ENCODE results near the gene TSC22D1. TPM values are rescaled to one million over a fixed set of nuclear protein-coding genes. Genes with fewer than 3 reads are reported as not detected.

TSC22D1 gene
- total RNA-seq, 1 donor from 2014 or later = 97.7 TPM

DNA sequence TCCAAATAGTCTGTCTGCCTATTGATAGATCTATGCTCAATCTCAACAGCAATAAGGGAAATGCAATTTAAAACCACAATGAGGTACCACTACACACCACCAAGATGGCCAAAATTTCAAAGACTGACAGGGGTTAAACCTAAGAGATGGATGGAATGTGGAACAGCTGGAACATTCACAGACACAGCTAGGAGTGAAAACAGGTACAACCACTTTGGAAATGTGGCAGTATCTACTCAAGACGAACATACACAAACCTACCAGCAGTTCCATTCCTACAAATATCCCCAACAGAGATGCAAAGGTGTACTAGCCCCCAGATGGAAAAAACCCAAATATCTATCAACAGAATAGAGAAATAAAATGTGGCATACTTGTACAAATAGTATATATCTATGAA, 86.4 kb downstream of the TSC22D1 start:
- no peaks in the 10 kb centered on the region for H3K27me3 ChIP-seq
- intact Hi-C loops (cut with DNase I) = loop anchor here (10.0 kb wide), 1 partner anchor 265 kb away; no protein-coding TSS in a partner anchor
- H3K36me3 ChIP-seq = peaks cover 0 to 4% of the 10 kb centered on the region in 2 donors

DNA sequence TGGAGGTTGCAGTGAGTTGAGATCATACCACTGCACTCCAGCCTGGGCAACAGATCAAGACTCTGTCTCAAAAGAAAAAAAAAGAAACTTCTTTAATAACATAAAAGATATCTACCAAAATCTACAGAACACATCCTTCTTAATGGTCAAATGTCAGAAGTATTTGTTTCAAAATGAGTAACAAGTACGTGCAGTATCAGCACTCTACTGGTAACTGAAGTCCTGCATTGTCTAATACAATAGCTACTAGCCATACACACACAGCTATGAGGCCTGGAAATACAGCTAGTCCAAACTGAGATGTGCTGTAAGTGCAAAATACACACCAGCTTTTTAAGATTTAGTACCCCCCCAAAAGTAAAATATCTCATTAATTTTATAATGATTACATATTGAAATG, 88.1 kb downstream of the TSC22D1 start:
- Histone ChIP-seq H3K4me3 (no peak overlapping the region), H3K27ac (no peak overlapping the region), H3K9me3 (no peaks in the 10 kb centered on the region), H3K36me3 (peaks cover 0 to 4% of the 10 kb centered on the region in 2 donors), H3K4me1 (peaks cover 0 to 15% of the 10 kb centered on the region in 2 donors), H3K27me3 (no peaks in the 10 kb centered on the region)
- DNase-seq (ENCODE audit: low spot score in 2 of 2) = no peak
- TF ChIP-seq CTCF (IDR thresholded peaks at IDR 0.05) = no peak
- intact Hi-C loops (cut with DNase I) = loop anchor here (10.0 kb wide), 1 partner anchor 267 kb away; no protein-coding TSS in a partner anchor

More for the DNA sequence above, 86.4 kb downstream of the TSC22D1 start:
- DNase-seq (ENCODE audit: low spot score in 2 of 2) = no peak
- Histone ChIP-seq H3K4me1 (peaks cover 0 to 7% of the 10 kb centered on the region in 2 donors), H3K4me3 (no peak overlapping the region), H3K9me3 (no peaks in the 10 kb centered on the region), H3K27ac (no peak overlapping the region)
- TF ChIP-seq CTCF (IDR thresholded peaks at IDR 0.05) = no peak

GRCh38 chr13:44484562-44485138, 91.5 kb downstream of the TSC22D1 start:
- H3K27me3 ChIP-seq = no peaks in the 10 kb centered on the region
- H3K27ac ChIP-seq = no peak overlapping the region
- intact Hi-C loops (cut with DNase I) = loop anchor here (2.0 to 10.0 kb wide), 2 partner anchors 270 to 486 kb away; no protein-coding TSS in a partner anchor
- no peaks in the 10 kb centered on the region for H3K36me3 ChIP-seq
- H3K9me3 ChIP-seq = no peaks in the 10 kb centered on the region
- no peak for DNase-seq (ENCODE audit: low spot score in 2 of 2)
- peaks cover 0 to 15% of the 10 kb centered on the region in 2 donors for H3K4me1 ChIP-seq
- H3K4me3 ChIP-seq = peak overlapping the region in 1 of 2 donors; percentile 27
- no peak for TF ChIP-seq CTCF (IDR thresholded peaks at IDR 0.05)

DNA sequence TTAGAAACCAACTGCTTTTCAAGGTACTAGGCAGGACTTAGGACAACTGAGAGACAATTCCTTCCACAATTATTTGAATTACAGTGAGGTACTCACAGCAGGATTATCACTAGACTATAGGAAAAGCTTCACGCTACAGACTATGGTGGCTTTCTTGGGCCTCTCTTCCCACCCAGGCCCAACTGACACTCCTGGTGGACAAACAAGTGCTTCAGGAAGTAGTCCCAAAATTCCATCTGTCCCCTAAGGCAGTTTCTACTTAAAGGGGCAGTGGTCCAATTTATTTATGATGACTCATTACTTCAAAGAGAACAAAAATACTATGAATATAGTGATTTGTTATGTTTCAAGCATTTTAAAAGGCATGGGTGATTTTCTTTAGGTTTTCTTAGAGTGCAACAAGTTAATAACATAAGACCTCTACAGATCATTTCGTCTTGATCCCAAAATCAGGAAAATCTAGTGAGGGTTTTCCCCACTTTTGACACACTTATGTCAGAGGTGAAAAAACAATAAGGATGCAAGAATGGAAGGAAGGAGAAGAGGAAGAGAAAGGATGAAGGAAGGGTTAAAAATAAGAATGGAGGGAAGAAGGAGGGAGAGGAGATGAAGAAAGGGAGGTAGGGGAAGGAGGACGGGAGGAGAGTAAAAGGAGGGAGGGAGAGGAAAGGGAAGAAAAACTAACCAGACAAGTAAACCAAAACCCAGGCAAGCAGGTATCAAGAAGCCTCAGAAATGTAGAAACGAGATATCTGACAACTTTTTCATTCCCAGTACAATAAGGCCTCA, 101.8 kb downstream of the TSC22D1 start:
- peak overlapping the region; percentile 46 to 56 for H3K27ac ChIP-seq
- H3K27me3 ChIP-seq = no peaks in the 10 kb centered on the region
- H3K9me3 ChIP-seq = no peaks in the 10 kb centered on the region
- H3K4me1 ChIP-seq = peaks cover 0 to 14% of the 10 kb centered on the region in 2 donors
- DNase-seq (ENCODE audit: low spot score in 2 of 2) = no peak
- no peaks in the 10 kb centered on the region for H3K36me3 ChIP-seq
- intact Hi-C loops (cut with DNase I) = loop anchor here (5.0 kb wide), 1 partner anchor 567 kb away; no protein-coding TSS in a partner anchor
- H3K4me3 ChIP-seq = no peak overlapping the region
- TF ChIP-seq CTCF (IDR thresholded peaks at IDR 0.05) = no peak

DNA sequence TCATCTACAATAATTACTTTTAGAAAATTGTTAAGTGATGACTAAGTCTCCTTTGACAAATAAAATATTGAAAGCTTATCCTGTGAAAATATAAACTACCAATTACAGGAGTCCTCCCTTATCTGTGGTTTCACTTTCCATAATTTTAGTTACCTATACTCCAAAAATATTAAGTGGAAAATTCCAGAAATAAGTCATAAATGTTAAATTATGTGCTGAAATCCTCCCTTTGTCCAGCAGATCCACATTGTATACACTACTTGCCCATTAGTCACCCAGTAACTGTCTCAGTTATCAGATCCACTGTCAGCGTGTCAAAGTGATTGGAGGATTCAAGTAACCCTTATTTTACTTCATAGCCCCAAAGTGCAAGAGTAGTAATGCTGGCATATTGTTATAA, 104.4 kb downstream of the TSC22D1 start:
- Histone ChIP-seq H3K4me1 (peaks cover 0 to 14% of the 10 kb centered on the region in 2 donors), H3K36me3 (no peaks in the 10 kb centered on the region), H3K27ac (no peak overlapping the region), H3K4me3 (no peak overlapping the region), H3K27me3 (no peaks in the 10 kb centered on the region), H3K9me3 (no peaks in the 10 kb centered on the region)
- no peak for TF ChIP-seq CTCF (IDR thresholded peaks at IDR 0.05)
- no peak for DNase-seq (ENCODE audit: low spot score in 2 of 2)
- intact Hi-C loops (cut with DNase I) = loop anchor here (5.0 kb wide), 1 partner anchor 564 kb away; no protein-coding TSS in a partner anchor
